NK-92 (cell line): ENCODE results near the gene BRINP3.
"Not testable (repeated sequence)": the region's sequence is repeated elsewhere in the genome, so short reads cannot be mapped to it uniquely, and the experiment has no call there.

Experiments
- DNase-seq: peaks from one replicate; lab custom pipeline; 2025; ENCODE audit not compliant: unreplicated experiment; lab: John Stamatoyannopoulos, UW

BRINP3 gene

DNA sequence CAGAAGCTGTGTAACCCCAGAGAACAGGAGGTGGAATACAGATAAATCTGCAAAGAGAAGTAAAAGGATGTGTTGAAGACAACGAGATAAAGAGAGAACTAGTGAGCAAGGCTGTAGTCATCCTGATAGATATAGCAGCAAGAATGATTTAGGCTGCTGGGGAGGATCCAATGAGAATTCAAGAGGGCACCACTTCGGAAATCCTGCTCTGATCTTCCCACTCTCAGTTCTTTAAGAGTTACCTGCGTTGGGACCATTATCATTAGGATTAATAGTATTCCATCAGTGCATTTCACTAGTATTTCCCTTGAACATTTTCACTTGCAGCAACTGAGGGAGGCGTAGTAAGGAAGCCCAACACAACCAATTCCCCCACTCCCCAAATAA is at the start of gene BRINP3:
TSS of gene BRINP3 (minus strand) at position 103 of the 387 bp plus-strand sequence.
- no peak for DNase-seq

DNA sequence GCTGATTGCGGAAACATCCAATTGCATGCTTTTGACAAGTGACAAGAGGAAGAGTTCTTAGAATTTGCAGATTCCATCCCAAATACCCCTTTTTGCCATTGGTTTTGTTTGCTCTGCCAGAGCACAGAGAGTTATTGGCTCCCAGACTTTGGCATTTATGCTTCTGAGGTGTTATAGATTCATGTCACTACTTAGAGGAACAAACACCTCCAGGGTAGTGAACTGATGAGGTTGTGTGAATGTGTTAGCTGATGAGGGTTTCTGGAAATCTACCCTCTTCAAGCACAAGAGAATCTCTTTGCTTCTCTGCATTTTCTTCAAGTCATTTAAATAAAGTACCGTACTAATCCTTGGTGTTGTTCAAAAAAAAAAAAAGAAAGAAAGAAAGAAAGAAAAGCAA is 33.9 kb upstream of the BRINP3 start:
- no peak for DNase-seq

DNA sequence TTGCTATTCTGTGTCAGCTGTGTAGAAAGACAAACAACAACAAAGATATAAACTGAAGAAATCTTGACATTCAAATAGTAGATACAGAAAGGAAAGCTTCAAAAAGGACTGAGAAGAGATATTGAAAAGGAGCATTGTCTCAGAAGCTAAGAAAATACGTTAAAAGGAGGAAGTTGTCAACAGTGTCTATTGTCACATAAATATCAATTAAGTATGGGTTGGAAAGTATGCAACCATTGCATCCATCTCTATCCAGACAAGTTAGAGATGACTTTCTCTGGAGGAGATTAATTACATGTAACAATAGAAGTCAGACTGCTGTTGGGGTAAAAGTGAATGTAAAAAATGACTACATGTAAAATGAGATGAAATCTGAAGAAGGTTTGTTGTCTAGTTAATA is 29.7 kb upstream of the BRINP3 start:
- no peak for DNase-seq

DNA sequence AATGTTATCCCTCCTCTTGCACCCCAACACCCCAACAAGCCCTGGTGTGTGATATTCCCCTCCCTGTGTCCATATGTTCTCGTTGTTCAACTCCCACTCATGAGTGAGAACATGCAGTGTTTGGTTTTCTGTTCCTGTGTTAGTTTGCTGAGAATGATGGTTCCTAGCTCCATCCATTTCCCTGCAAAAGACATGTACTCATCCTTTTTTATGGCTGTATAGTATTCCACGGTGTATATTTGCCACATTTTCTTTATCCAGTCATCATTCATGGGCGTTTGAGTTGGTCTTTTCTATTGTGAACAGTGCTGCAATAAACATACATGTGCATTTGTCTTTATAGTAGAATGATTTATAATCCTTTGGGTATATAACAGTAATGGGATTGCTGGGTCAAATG is 26.9 kb upstream of the BRINP3 start:
- DNase-seq: not testable (repeated sequence)

DNA sequence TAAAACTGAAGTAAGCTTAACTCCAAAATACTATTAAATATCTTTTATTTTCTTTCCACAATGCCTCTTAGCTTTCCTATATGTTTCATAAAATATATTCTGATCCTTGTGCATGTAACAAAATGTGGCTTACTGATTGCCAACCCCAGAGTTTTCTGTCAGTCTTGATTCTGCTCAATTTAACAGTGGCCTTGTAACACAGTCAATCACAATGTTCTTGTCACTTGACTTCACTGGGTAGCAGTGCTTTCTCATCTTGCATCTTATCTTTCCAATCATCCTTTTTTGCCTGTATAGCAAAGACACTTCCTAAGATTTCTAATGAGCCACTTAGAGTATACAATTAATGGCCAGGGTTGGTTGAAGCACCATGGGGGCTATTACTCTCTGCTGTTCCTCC is 19.9 kb upstream of the BRINP3 start:
- no peak for DNase-seq

GRCh38 chr1:190494451-190494850 is 16.8 kb upstream of the BRINP3 start:
- no peak for DNase-seq

DNA sequence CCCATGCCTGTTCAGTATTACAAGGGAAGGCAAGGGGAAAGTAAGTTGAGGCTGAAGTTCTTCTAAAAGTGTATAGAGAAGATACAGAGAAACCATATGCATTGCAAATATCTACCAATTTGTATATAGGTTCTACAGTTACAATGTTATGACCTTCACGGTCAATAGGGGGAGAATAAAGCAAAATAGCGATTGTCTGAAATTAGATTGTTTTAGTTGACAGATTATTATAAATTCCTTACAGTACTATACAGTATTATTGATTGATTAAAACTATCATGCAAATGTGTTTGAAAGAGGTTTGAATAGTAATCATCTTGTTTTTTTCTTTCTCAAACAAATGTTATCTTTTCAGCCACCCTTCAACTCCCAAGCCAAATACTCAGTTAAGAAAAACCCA is 13.7 kb upstream of the BRINP3 start:
- no peak for DNase-seq

DNA sequence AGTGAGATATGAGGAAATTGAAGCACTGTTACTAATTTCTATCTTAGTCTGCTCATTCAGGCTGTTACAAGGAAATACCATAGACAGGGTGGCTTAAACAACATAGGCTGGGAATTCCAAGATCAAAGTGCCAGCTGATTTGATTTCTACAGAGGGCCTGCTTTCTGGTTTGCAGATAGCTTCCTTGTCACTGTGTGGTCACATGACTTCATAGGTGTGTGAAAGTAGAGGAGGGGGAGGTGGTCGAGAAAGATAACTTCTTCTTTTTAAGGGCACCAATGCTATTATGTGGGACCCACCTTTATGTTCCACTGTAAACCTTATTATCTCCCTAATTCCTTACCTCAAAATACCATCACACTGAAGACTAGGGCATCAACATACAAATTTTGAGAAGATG is 6.4 kb upstream of the BRINP3 start:
- no peak for DNase-seq

- DNase-seq: no peak
Measured at GRCh38 chr1:190480231-190480630, 2.6 kb upstream of the BRINP3 start.

GRCh38 chr1:190479516-190479915 is 1.9 kb upstream of the BRINP3 start:
- no peak for DNase-seq

- no peak for DNase-seq
Measured at GRCh38 chr1:190479050-190479397, 1.4 kb upstream of the BRINP3 start.

DNA sequence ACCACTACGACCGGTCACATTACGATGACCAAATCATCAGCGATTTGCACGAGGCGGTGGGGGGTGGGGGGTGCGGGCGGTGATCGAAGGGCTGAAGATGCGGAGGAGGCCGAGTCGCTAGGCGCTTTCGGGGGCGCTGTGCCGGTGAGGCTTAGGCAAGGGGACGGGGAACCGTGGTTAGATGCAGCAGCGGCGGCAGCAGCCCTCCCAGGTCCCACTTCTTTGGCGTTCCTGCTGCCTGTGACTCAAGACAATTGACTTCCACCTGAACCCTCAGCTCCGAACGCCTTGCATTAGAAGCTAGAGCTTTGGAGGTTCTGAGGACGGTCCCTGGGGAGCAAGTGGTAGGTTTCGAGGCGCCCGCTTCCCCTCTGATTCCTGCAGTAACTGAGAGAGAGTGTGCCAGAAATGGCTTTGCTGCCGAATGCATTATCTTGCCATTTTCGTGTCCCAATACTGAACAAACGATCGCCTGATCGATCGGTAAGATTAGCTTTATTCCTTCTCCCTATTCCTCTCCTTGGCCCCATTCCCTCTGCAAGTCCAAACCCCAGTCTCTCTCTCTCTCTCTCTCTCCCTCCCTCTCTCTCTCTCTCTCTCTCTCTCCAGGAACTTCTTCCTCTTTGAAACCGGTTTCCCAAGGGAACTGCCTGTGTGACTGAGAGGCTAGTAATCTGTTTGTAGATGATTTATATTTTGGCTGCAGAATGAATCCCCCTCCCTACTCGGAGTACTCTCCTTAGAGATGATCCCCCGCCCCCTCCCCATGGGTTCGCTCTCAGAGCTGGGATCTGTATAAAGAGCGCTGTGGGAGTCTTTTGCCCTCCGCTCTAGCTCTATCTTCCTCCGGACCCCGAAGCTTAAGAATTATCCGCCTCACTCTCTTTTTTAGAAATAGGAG is 735 bp upstream of the BRINP3 start:
- DNase-seq: no peak

- DNase-seq: no peak
Measured at GRCh38 chr1:190476806-190477205, 858 bp downstream of the BRINP3 start.

DNA sequence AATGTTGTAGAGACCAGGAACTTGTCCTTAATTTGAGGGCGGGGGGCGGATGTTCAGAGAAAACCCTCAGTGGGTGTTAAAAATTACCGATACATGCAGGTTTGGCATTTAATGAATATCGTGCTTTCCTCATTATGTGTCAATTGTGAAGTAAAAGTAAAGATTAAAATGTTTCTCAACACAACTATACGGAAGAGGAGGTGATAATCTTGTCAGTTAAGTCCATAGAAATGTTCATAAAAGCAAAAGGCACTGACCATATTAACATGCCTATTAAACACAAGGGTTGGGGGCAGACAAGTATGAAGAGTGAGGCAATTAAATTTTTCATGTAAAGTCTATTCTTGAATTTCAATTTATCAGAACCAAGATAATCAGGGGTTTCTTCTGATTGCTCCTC is 1.3 kb downstream of the BRINP3 start:
- DNase-seq: no peak

DNA sequence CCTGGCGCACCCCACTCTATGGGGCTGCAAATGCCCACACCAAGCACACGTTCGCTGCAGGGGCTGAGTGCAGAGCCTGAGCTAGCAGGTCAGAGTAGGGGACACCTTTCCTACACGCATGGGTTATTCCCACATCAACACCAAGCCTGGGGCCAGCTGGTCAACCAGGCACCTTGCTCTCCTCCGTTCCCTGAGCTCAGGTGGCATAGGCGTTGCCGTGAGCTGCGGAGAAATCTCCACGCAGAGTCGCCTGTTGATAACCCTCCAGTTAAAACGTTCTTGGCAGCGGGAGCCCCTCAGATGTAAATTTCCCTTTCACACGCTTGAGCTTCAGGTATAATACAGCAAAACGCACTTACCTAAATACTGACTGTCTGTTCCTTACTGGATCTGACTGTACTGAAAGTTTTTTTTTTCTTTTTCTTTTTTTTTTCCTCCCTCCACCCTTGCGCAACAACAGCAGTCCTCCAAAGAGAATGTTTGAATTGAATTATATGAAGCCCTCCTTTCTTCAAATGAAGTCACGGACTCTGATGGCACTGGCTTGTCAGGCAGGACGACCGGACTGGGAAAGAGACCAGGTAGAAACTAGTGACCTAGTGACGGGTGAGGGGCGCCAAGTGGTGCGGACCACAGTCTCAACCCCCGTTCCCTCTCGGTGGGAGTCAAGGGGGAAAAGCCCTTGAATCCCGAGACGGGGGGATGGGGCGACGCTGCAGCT is 2.1 kb downstream of the BRINP3 start:
- no peak for DNase-seq

- DNase-seq: no peak
Measured at GRCh38 chr1:190474650-190475211, 2.9 kb downstream of the BRINP3 start.

DNA sequence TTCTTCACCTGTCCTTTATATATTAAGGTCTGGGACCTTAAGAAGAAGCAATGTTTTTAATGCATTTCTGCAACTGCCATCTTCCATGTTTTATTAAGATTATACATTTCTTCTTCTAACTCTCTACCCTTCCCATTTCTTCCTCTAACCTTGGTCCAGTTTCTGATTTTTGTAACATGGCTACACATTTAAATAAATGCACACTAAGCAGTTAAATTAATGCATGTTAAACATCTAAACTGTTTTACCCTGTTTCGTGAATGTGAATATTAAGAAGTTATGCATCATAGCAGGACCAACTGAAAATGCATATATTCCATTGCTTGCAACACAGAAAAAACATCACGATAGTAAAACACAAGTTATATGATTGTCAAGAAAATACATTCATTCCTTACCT is 3.7 kb downstream of the BRINP3 start:
- DNase-seq: no peak

DNA sequence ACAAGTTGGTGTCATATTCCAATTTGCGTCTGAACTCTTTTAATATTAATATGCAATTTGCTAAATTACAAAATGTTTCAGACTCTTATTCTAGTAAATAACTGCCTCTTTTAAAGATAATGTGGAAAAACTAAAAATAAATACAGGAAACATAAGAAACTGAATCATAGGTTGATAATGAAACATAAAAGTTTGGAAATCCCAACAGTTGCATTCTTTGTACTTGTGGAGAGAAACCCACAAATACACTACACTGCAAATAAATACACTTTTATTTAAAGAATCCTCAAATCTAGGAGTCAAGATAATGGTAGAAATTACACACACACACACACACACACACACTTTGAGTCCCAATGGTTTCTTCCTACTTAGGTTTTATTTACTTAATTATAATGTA is 5.2 kb downstream of the BRINP3 start:
- DNase-seq: no peak

DNA sequence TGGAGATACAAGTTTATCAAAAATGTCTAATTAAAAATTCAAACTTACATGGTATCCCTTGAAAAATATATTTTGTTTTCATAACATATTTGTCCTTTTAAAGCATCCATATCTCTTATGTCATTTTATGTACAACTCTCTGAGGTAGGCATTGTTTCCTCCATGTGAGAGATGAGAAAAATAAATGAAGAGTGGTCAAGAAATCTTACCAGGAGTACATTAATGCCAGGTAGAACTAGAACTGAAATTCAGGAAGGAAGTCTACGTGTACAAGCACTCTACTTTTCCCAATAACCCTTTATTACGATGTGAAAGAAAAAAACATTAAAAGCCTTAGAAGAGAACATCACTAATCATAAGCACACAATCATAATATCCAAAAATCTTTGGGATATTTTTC is 5.6 kb downstream of the BRINP3 start:
- DNase-seq: no peak

GRCh38 chr1:190464690-190465089 is 13.0 kb downstream of the BRINP3 start:
- no peak for DNase-seq

DNA sequence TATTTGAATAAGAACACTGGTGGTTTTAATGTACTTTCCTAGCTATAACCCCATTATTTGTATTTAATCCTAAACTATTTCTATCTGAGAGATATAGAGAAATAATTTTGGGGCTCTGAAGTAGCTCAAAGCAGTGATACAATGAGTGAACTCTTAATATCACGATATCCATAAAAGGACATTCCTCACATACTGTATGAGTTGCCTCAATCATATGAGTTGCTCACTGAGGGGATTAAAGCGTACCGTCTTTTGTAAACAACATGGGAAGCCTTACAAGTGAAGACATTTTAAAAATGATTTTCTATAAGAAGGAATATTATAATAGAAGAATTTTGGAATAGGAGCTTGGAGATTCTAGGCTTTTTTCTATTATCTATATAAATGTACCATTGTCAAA is 21.5 kb downstream of the BRINP3 start:
- DNase-seq: no peak

DNA sequence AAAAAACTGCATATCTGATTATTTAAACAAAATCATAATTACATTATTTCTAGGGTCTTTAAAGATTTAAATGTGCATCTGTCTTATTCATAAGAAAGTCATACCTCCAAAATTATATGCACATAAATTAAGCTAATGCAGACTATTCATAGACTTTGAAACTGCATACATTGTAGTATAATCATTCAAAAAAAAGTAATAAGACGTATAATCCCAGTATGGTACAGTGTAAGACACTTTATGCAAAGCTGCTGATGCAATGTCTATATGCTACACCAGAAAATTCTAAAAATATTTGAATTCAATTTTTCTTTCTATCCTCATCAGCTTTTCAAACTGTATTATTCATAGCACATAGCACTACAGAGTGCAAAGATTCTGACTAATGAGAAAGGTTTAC is 22.0 kb downstream of the BRINP3 start:
- no peak for DNase-seq
